Keratinocyte (primary cell): Measurements from ENCODE around the gene AMIGO1. TPM values are rescaled to one million over a fixed set of nuclear protein-coding genes. Genes with fewer than 3 reads are reported as not detected.
A peak's percentile ranks its signal among the peaks of the same experiment; 100 is the strongest.

ENCODE experiments used
- DNase-seq: peaks from one replicate; pipeline ENCODE4 v3.0.0-alpha.2; 2011; ENCODE audit warnings: low read depth, missing footprints, low spot score
- FAIRE-seq: peaks from 2 replicates; lab custom pipeline; 2011; peaks lifted over from hg19 to GRCh38; lab: Jason Lieb, UNC
- H2AFZ ChIP-seq: 2 replicates; pipeline ENCODE4 v1.6.0; 2012; ENCODE audit warnings: low read length, control low read depth, inconsistent platforms; ENCODE audit not compliant: control insufficient read depth
- H3K27ac ChIP-seq: 2 replicates; pipeline ENCODE4 v1.5.1; 2011; ENCODE audit warnings: low read length; ENCODE audit not compliant: control insufficient read depth, insufficient read depth
- H3K27me3 ChIP-seq: 3 replicates; pipeline ENCODE4 v1.6.0; 2011; ENCODE audit warnings: low read length; ENCODE audit not compliant: control insufficient read depth, insufficient read depth; ENCODE audit errors: extremely low read depth
- H3K36me3 ChIP-seq, 2 experiments: 2 replicates in 1 of 2; 3 replicates in 1 of 2; pipeline ENCODE4 v1.5.1; 2011; ENCODE audit warnings: low read length in 2 of 2, mild to moderate bottlenecking in 1 of 2; ENCODE audit not compliant: control insufficient read depth in 2 of 2, insufficient read depth in 2 of 2; ENCODE audit errors: extremely low read depth in 1 of 2
- H3K4me1 ChIP-seq: 3 replicates; pipeline ENCODE4 v1.5.1; 2011; ENCODE audit warnings: low read length; ENCODE audit not compliant: control insufficient read depth, insufficient read depth; ENCODE audit errors: extremely low read depth
- H3K4me2 ChIP-seq: 3 replicates; pipeline ENCODE4 v1.6.0; 2011; ENCODE audit warnings: low read depth, low read length; ENCODE audit not compliant: control insufficient read depth, insufficient read depth; ENCODE audit errors: extremely low read depth
- H3K4me3 ChIP-seq, 3 experiments: fragments of 200-600 bp in 1 of 3; sonication (generic) in 1 of 3; 2 replicates in 2 of 3; 3 replicates in 1 of 3; pipeline ENCODE4 v1.5.1; 2011 to 2016; ENCODE audit warnings: low read length in 3 of 3, mild to moderate bottlenecking in 3 of 3, control low read depth in 2 of 3, inconsistent platforms in 1 of 3, low read depth in 1 of 3, mixed read lengths in 1 of 3, mixed run types in 1 of 3, moderate library complexity in 1 of 3; ENCODE audit not compliant: control insufficient read depth in 2 of 3, insufficient read depth in 2 of 3; ENCODE audit errors: extremely low read depth in 1 of 3
- H3K79me2 ChIP-seq: 2 replicates; pipeline ENCODE4 v1.6.0; 2012; ENCODE audit warnings: low read length; ENCODE audit not compliant: control insufficient read depth, insufficient read depth
- H3K9ac ChIP-seq: 3 replicates; pipeline ENCODE4 v1.6.0; 2011; ENCODE audit warnings: low read length; ENCODE audit not compliant: control insufficient read depth, insufficient read depth; ENCODE audit errors: extremely low read depth
- H3K9me1 ChIP-seq: 3 replicates; pipeline ENCODE4 v1.6.0; 2011; ENCODE audit warnings: low read length; ENCODE audit not compliant: control insufficient read depth, insufficient read depth; ENCODE audit errors: extremely low read depth
- H3K9me3 ChIP-seq: 2 replicates; pipeline ENCODE4 v1.5.1; 2012; ENCODE audit warnings: low read depth, low read length; ENCODE audit not compliant: control insufficient read depth
- H4K20me1 ChIP-seq: 3 replicates; pipeline ENCODE4 v1.6.0; 2011; ENCODE audit warnings: low read length; ENCODE audit not compliant: control insufficient read depth, insufficient read depth; ENCODE audit errors: extremely low read depth
- CTCF ChIP-seq, 3 experiments: IDR thresholded peaks in 1 of 3; conservative IDR thresholded peaks in 1 of 3; optimal IDR thresholded peaks in 1 of 3; 2 replicates in 2 of 3; 3 replicates in 1 of 3; pipeline versions ENCODE3 to v1.5.1; 2011; ENCODE audit warnings: low read length in 3 of 3, mild to moderate bottlenecking in 3 of 3, moderate library complexity in 2 of 3, control low read depth in 1 of 3, inconsistent platforms in 1 of 3; ENCODE audit not compliant: insufficient read depth in 2 of 3; ENCODE audit errors: extremely low read depth in 1 of 3
- EZH2 ChIP-seq: IDR thresholded peaks from one replicate; pipeline ENCODE4 v1.6.1; 2012; ENCODE audit warnings: inconsistent platforms, mild to moderate bottlenecking, low read length, moderate library complexity
- dilution Hi-C: fragments of 300-500 bp; cut with MboI; formaldehyde crosslinking; loops from one replicate; pipeline ENCODE4 v1.7.0; 2020; ENCODE audit warnings: low sequenced_read_pairs; ENCODE audit not compliant: extremely low pct_ligation_motif_present
- polyA plus RNA-seq, 5 experiments: library from polyadenylated mRNA; depleted of rRNA in 3 of 5; stranded (reverse) in 3 of 5; stranded (forward) in 1 of 5; unstranded in 1 of 5; fragments of >200 nt; gene quantifications; 1 replicate in 1 of 5; 2 replicates in 3 of 5; 3 replicates in 1 of 5; pipeline versions ENCODE4 v1.2.1 to v1.2.3, GENCODE V29; 2011 to 2012; ENCODE audit warnings: missing spikeins in 2 of 5, low read depth in 1 of 5, low replicate concordance in 1 of 5

The AMIGO1 gene
- polyA plus RNA-seq, 1 donor (not counting 4 experiments of a cell fraction or from before 2014, with no cell fraction given), result 0.26 TPM

GRCh38 chr1:109498161-109498801 lies 11.2 kb downstream of the AMIGO1 start:
- TF ChIP-seq CTCF (optimal IDR thresholded peaks at IDR 0.05 in 1 of 3, IDR thresholded peaks at IDR 0.05 in 1 of 3, conservative IDR thresholded peaks at IDR 0.05 in 1 of 3; ENCODE audit: extremely low read depth in 1 of 3, insufficient read depth in 2 of 3, low read length in 3 of 3) (peak; percentile 57 to 83 (median 73)), EZH2 (no peak)
- dilution Hi-C loops, result no loop called here
- Histone ChIP-seq H3K36me3 (peaks cover 8 to 12% of the 10 kb centered on the region in 2 experiments), H3K27ac (no peak overlapping the region), H3K9me1 (no peaks in the 10 kb centered on the region), H3K9ac (no peak overlapping the region), H2AFZ (no peak overlapping the region), H3K4me1 (peaks cover 21% of the 10 kb centered on the region), H3K4me2 (no peak overlapping the region), H3K9me3 (no peaks in the 10 kb centered on the region), H3K79me2 (peaks cover 7% of the 10 kb centered on the region), H4K20me1 (no peaks in the 10 kb centered on the region), H3K27me3 (no peaks in the 10 kb centered on the region), H3K4me3 (no peak overlapping the region)
- FAIRE-seq (no peak), DNase-seq (no peak)

GRCh38 chr1:109497449-109498160 lies 11.9 kb downstream of the AMIGO1 start:
- DNase-seq (no peak), FAIRE-seq (no peak)
- Histone ChIP-seq H3K36me3 (peaks cover 8 to 12% of the 10 kb centered on the region in 2 experiments), H3K4me1 (peaks cover 23% of the 10 kb centered on the region), H3K4me3 (no peak overlapping the region), H3K79me2 (peaks cover 7% of the 10 kb centered on the region), H3K9ac (no peak overlapping the region), H3K9me1 (no peaks in the 10 kb centered on the region), H3K27ac (no peak overlapping the region), H4K20me1 (no peaks in the 10 kb centered on the region), H3K27me3 (no peaks in the 10 kb centered on the region), H2AFZ (no peak overlapping the region), H3K4me2 (no peak overlapping the region), H3K9me3 (no peaks in the 10 kb centered on the region)
- dilution Hi-C loops, result no loop called here
- TF ChIP-seq EZH2 (no peak), CTCF (optimal IDR thresholded peaks at IDR 0.05 in 1 of 3, IDR thresholded peaks at IDR 0.05 in 1 of 3, conservative IDR thresholded peaks at IDR 0.05 in 1 of 3; ENCODE audit: extremely low read depth in 1 of 3, insufficient read depth in 2 of 3, low read length in 3 of 3) (no peak)
